T-helper 17 cell (primary cell): ENCODE measurements around the gene CCDC33. TPM values are rescaled to one million over a fixed set of nuclear protein-coding genes. Genes with fewer than 3 reads are reported as not detected.

ENCODE experiments used
- ATAC-seq: fragments of 150-1000 bp; cut with Tn5 transposase; 2 replicates; pipeline ENCODE4 v1.10.0; 2021; ENCODE audit warnings: mild to moderate bottlenecking, moderate library complexity
- DNase-seq, 3 donors: peaks; one replicate each; pipeline versions ENCODE4 v3.0.0 to v3.0.0-alpha.2; 2020 to 2021
- H3K9me3 ChIP-seq: one replicate; pipeline ENCODE4 v1.7.0; 2013; ENCODE audit warnings: low read length, mild to moderate bottlenecking; ENCODE audit not compliant: control insufficient read depth, poor library complexity, severe bottlenecking
- H3K27ac Mint-ChIP-seq: one replicate; pipeline ENCODE4 v1.8.0; 2022; ENCODE audit warnings: mild to moderate bottlenecking, moderate library complexity, mixed read lengths
- H3K27me3 Mint-ChIP-seq: one replicate; pipeline ENCODE4 v1.8.0; 2022; ENCODE audit warnings: mixed read lengths
- H3K36me3 Mint-ChIP-seq: one replicate; pipeline ENCODE4 v1.8.0; 2022; ENCODE audit warnings: low read depth, mixed read lengths
- H3K4me1 Mint-ChIP-seq: one replicate; pipeline ENCODE4 v1.8.0; 2022; ENCODE audit warnings: mild to moderate bottlenecking, mixed read lengths
- H3K4me3 Mint-ChIP-seq: one replicate; pipeline ENCODE4 v1.8.0; 2022; ENCODE audit warnings: mild to moderate bottlenecking, moderate library complexity, mixed read lengths
- total RNA-seq, 4 donors: library from RNA in 2 of 4; stranded (reverse) in 2 of 4; gene quantifications; one replicate each; pipeline ENCODE4 v1.2.3 and lab custom pipeline; 2022 to 2026

The CCDC33 gene
- total RNA-seq, 2 donors from 2014 or later = not detected

DNA sequence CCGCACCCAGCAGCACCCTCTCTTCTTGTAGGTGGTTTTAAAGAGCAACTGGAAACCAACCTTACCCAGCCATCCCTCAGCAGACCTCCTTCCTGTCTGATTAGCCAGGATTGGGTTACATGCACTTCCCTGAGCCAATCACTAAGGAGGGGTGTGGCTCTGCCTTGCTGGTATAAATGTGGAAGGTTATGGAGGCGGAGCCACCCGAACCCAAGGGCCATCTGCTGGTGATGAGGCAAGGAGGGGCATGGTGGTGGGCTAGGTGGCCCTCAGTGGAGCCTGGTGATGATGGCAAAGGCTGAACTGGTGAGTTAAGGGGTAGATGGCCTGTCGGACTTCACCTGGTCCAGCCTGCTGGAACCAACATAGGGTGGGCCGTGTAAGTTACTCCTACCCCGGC is 39.8 kb downstream of the CCDC33 start:
- H3K4me3 Mint-ChIP-seq = no peak overlapping the region
- no peak for ATAC-seq
- peaks cover 2% of the 10 kb centered on the region for H3K36me3 Mint-ChIP-seq
- no peaks in the 10 kb centered on the region for H3K4me1 Mint-ChIP-seq
- peaks cover 63% of the 10 kb centered on the region for H3K27me3 Mint-ChIP-seq
- H3K9me3 ChIP-seq = no peaks in the 10 kb centered on the region
- H3K27ac Mint-ChIP-seq = no peak overlapping the region
- DNase-seq = no peak

GRCh38 chr15:74276560-74276959 is 40.4 kb downstream of the CCDC33 start:
- Mint-ChIP-seq H3K4me1 (no peaks in the 10 kb centered on the region), H3K27me3 (peaks cover 63% of the 10 kb centered on the region), H3K4me3 (no peak overlapping the region), H3K27ac (no peak overlapping the region), H3K36me3 (peaks cover 2% of the 10 kb centered on the region)
- ATAC-seq (no peak), DNase-seq (no peak)
- no peaks in the 10 kb centered on the region for H3K9me3 ChIP-seq

DNA sequence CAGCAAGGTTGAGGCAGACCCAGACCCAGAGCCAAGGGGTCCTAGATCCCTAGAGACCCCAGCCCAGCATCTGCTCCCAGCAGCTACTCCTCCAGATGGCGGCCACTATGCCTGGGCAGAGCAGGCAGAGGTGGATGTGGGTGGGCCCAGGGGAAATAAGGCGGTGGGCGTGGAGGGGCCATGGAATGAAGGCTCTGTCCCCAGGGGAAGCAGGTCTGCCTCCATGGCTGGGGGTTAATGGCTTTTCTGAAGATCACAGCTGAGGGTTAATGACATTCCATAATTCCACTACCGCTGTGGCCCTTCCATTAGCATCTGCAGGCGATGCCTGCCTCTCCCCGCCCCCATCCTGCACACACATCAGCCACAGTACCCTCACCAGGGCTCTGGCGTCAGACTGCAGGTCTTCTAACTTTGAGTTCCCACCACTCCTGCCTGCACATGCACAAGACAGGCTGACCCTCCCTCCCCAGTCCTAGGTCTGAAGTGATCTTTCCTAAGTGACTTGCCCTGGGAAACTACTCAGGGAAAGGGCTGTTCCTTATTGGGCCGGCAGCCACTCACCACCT is 41.2 kb downstream of the CCDC33 start:
- no peaks in the 10 kb centered on the region for H3K9me3 ChIP-seq
- Mint-ChIP-seq H3K36me3 (peaks cover 2% of the 10 kb centered on the region), H3K4me1 (no peaks in the 10 kb centered on the region), H3K27me3 (peaks cover 65% of the 10 kb centered on the region), H3K4me3 (no peak overlapping the region), H3K27ac (no peak overlapping the region)
- DNase-seq (no peak), ATAC-seq (no peak)

DNA sequence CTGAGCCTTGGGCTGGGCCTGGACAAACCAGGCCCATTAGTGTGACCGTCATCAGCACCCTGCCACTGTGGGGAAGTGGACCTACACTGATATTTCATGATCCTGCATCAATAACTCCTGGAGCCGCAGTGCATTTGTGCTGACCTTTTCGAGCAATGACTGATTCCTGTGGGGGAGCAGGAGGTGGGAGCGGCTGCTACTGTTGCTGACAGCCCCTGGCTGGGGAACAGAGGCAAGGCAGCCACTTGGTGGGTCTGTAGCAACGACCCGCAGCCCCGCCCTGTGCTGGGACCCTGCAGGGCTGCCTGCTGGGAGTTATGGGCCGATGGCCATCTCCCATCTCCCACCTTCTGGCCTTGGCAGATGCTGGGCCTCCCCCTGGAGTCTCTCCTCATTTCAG is 42.1 kb downstream of the CCDC33 start:
- no peak overlapping the region for H3K27ac Mint-ChIP-seq
- H3K9me3 ChIP-seq = no peaks in the 10 kb centered on the region
- H3K27me3 Mint-ChIP-seq = peaks cover 63% of the 10 kb centered on the region
- no peaks in the 10 kb centered on the region for H3K4me1 Mint-ChIP-seq
- H3K4me3 Mint-ChIP-seq = no peak overlapping the region
- ATAC-seq = no peak
- peaks cover 2% of the 10 kb centered on the region for H3K36me3 Mint-ChIP-seq
- no peak for DNase-seq

DNA sequence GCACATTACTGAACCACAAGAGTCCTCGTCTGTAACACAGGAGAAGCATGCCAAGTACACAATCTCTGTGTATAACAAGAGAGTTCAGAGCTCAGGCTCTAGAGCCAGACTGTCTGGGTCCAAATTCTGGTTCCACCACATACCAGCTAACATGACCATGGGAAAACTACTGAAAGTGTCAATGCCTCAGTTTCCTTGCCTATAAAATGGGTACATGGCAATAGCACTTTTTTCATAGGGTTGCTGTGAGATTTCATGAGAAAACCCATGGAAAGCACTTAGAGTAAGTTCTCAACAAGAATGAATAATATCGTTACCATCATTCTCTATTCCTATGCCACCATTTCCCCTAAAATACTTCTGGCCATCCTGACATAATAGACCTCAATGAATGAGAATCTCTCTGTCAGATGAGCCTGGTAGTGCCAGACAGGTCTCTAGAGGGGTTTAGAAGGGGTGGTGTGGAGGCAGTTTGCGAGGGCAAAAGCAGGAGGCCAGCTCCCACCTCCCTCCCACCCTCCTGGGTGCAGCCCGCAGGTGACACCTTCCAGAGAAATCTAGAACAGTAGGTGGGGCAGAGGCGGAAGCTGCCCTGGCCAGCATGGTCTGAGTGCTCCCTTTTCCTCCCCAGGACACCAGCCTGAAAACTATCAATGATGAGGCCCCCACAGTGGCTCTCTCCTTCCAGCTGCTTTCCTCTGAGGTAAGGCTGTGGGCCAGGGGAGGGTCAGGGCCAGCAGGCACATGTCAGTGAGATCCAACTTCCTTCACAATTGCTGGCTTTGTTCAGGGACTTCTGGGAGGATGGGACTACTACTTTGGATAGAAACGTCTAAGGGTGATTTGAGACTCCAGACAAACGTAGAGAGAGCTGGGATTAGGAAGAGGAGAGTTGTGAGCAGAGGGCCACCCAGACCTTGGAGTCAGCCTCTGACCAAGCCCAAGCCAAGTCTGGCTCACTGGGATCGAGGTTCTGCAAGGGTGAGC is 45.3 kb downstream of the CCDC33 start:
- Mint-ChIP-seq H3K27me3 (peaks cover 76% of the 10 kb centered on the region), H3K36me3 (peaks cover 5% of the 10 kb centered on the region), H3K4me3 (no peak overlapping the region), H3K4me1 (peaks cover 3% of the 10 kb centered on the region), H3K27ac (no peak overlapping the region)
- ATAC-seq (no peak), DNase-seq (no peak)
- H3K9me3 ChIP-seq = no peaks in the 10 kb centered on the region

DNA sequence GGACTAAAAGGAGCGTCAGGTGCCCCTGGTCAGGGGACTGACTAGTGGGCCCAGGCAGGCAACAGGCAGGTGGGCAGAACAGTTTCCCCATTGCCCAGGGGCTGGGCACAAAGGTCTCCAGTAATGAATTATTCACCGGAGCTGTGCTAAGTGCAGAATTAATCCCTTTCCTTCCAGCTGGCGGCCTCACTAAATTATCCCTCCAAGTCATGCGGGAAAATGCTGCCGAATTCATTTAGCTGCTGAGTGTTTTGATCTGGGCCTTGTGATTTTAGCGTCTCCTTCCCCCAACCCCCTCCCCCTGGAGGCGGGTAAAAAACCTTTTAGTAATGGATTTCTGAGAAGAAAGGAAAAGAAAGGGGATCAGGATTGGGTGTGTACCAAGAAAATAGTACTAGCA is 47.2 kb downstream of the CCDC33 start:
- H3K27me3 Mint-ChIP-seq = peaks cover 72% of the 10 kb centered on the region

DNA sequence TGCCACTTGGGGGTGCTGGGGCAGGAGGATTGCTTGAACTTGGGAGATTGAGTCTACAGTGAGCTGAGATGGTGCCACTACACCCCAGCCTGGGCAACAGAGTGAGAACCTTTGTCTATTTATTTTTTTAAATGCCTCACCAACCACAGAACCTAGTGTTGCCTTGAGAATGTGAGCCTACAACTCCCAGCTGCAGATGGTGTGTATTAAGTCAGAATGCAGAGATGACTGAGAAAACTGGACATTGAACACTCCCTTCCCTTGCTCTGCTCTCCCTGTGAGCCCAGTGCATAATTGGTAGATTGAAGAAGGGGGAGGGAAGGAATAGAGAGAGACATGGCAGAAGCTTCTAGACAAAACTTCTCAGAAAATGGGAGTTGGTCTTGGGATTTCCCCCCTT is 53.5 kb downstream of the CCDC33 start:
- Mint-ChIP-seq H3K27me3 (peaks cover 54% of the 10 kb centered on the region), H3K36me3 (peaks cover 2% of the 10 kb centered on the region), H3K4me1 (peaks cover 3% of the 10 kb centered on the region), H3K4me3 (no peak overlapping the region), H3K27ac (no peak overlapping the region)
- DNase-seq (no peak), ATAC-seq (no peak)
- no peaks in the 10 kb centered on the region for H3K9me3 ChIP-seq

More for the DNA sequence above, 47.2 kb downstream of the CCDC33 start:
- peaks cover 3% of the 10 kb centered on the region for H3K4me1 Mint-ChIP-seq
- ATAC-seq = no peak
- H3K9me3 ChIP-seq = no peaks in the 10 kb centered on the region
- no peak overlapping the region for H3K27ac Mint-ChIP-seq
- no peak for DNase-seq
- no peak overlapping the region for H3K4me3 Mint-ChIP-seq
- H3K36me3 Mint-ChIP-seq = peaks cover 5% of the 10 kb centered on the region

GRCh38 chr15:74290645-74291044 is 54.5 kb downstream of the CCDC33 start:
- H3K27me3 Mint-ChIP-seq = peaks cover 44% of the 10 kb centered on the region

DNA sequence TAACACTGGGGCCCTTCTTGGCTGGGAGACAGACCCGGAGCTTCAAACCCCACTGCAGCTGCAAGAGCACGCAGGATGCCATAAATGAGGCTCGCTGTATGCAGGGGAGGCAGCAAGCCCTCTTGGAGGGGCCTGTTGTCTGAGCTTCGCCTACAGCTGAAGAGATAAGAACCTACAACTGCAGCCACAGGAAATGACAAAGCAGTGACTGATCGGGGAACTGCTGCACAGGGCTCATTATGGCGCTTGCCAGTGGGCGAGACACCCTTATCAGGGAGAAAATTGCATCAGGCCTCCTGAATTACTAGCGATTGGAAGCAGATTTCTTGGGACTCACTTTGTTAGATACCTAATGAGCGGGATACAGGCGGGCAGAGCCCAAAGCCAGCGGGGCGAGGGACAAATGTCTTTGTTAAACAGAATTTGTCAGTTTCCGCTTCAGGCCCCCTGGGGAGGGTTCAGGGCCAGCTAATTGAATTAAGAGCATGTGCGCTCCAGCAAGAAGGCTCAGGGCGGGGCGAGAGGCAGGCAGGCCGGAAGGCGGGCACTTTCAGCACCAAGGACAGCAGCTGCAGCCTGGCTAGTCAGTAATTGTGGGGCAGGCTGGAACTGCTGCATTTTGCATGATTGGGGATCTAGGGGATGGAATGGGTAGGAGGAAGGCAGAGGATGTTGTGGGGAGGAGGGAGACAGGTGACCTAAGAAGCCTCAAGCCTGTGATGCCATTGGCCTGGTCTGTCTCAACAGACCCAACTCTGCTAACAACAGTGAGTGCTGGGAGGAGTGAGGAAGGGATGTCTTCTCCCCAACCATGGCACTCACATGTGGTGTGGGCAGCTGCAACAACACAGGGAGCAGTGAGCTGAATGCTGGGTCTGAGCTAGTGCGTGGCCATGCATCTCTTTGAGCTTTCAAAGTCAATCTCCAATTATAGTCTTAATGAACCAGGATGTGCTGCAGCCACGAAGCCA is 55.3 kb downstream of the CCDC33 start:
- DNase-seq (peak; percentile 23 to 64 (median 40)), ATAC-seq (peak; percentile 61)
- Mint-ChIP-seq H3K4me3 (no peak overlapping the region), H3K27ac (no peak overlapping the region), H3K27me3 (peaks cover 37% of the 10 kb centered on the region), H3K36me3 (no peaks in the 10 kb centered on the region), H3K4me1 (no peaks in the 10 kb centered on the region)
- no peaks in the 10 kb centered on the region for H3K9me3 ChIP-seq

More at GRCh38 chr15:74290645-74291044, 54.5 kb downstream of the CCDC33 start:
- H3K4me3 Mint-ChIP-seq = no peak overlapping the region
- DNase-seq (no peak), ATAC-seq (no peak)
- H3K36me3 Mint-ChIP-seq = no peaks in the 10 kb centered on the region
- H3K9me3 ChIP-seq = no peaks in the 10 kb centered on the region
- H3K27ac Mint-ChIP-seq = no peak overlapping the region
- no peaks in the 10 kb centered on the region for H3K4me1 Mint-ChIP-seq

GRCh38 chr15:74293021-74293810 is 57.1 kb downstream of the CCDC33 start:
- no peak for DNase-seq
- ATAC-seq = no peak
- Mint-ChIP-seq H3K27ac (no peak overlapping the region), H3K4me3 (no peak overlapping the region), H3K27me3 (peaks cover 39% of the 10 kb centered on the region), H3K4me1 (no peaks in the 10 kb centered on the region), H3K36me3 (no peaks in the 10 kb centered on the region)
- no peaks in the 10 kb centered on the region for H3K9me3 ChIP-seq

DNA sequence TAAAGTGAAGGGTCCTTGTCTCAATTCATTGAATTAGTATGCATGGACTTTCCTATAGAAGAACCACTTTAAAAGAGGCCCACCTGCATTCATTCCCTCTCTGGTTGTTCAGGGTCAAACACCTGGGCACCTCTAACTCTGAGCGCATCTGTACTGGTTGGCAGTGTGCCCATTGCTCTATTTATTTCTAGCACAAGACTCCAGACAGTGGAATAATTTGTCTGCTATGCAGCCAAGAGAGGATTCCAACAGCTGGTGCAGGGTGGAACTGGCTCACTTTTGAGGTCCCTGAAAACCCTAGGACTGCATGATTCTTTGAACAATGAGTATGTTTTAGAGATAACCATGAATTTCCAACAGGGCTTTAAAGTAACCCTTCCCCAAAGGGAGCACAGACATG is 57.9 kb downstream of the CCDC33 start:
- no peak for ATAC-seq
- Mint-ChIP-seq H3K27ac (no peak overlapping the region), H3K4me3 (no peak overlapping the region), H3K27me3 (peaks cover 32% of the 10 kb centered on the region), H3K36me3 (no peaks in the 10 kb centered on the region), H3K4me1 (no peaks in the 10 kb centered on the region)
- no peaks in the 10 kb centered on the region for H3K9me3 ChIP-seq
- no peak for DNase-seq

GRCh38 chr15:74295800-74296199 is 59.7 kb downstream of the CCDC33 start:
- ATAC-seq (no peak), DNase-seq (no peak)
- Mint-ChIP-seq H3K27ac (no peak overlapping the region), H3K4me1 (no peaks in the 10 kb centered on the region), H3K27me3 (peaks cover 42% of the 10 kb centered on the region), H3K4me3 (no peak overlapping the region), H3K36me3 (no peaks in the 10 kb centered on the region)
- H3K9me3 ChIP-seq = no peaks in the 10 kb centered on the region
